ENCODE measurements around the gene SOX6.

DNA sequence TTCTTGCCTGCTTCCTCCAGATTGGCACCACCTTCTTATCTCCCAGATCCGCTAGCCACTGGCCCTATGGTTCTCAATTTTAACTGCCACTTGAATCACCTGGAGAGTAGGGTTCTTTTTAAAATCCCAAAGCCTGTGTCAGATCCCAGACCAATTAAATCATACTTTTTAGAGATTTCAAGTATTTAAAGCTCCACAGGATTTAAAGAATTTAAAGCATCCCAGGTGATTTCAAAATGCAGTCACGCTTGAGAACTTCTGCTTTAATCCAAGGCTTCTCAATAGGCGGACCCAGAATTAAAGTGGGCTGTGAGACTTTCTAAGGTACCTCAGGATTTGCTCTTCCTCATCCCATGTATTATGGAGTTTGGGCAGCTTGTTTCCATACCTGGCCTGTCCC, 400.0 kb downstream of the SOX6 start:
- no peak for TF ChIP-seq POLR2A (IDR thresholded peaks at IDR 0.05)
- TF ChIP-seq, protein P1, sequence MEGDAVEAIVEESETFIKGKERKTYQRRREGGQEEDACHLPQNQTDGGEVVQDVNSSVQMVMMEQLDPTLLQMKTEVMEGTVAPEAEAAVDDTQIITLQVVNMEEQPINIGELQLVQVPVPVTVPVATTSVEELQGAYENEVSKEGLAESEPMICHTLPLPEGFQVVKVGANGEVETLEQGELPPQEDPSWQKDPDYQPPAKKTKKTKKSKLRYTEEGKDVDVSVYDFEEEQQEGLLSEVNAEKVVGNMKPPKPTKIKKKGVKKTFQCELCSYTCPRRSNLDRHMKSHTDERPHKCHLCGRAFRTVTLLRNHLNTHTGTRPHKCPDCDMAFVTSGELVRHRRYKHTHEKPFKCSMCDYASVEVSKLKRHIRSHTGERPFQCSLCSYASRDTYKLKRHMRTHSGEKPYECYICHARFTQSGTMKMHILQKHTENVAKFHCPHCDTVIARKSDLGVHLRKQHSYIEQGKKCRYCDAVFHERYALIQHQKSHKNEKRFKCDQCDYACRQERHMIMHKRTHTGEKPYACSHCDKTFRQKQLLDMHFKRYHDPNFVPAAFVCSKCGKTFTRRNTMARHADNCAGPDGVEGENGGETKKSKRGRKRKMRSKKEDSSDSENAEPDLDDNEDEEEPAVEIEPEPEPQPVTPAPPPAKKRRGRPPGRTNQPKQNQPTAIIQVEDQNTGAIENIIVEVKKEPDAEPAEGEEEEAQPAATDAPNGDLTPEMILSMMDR (IDR thresholded peaks at IDR 0.05 in 4 of 5, conservative IDR thresholded peaks at IDR 0.05 in 1 of 5), result no peak
